Measurements from ENCODE around the gene TBL1XR1. TPM values are rescaled to one million over a fixed set of nuclear protein-coding genes. Genes with fewer than 3 reads are reported as not detected.
"Not testable (repeated sequence)": the region's sequence is repeated elsewhere in the genome, so short reads cannot be mapped to it uniquely, and the experiment has no call there.

The TBL1XR1 gene
- total and polyA plus RNA-seq, 8 donors = 14.1 to 93.0 (median 47.2) TPM

DNA sequence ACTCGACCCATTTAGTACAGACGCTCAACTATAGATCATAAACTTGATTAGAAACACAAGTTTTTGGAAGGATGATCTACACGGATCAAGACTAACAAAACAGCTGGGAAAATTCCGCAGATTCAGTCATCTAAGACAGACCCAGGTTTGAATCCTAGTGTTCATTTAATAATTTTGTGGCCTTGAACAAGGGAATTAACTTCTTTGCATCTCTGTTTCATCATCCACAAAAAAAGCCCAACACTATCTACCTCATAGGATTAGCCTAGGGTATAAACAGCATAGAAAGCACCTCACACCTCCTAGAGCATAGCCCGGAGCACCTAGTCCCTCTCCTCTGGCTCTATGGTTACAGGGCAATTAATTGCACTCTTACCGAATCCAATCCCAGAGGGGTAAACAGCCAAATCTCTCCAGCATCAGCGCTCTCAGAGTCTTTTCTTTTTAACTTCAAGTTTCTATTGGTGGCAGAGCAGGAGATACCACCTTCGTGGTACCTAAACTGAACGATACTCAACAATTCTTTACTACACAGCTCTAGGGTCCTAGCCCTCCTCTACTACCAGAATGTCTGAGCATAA is 3.5 kb downstream of the TBL1XR1 start:
- Histone ChIP-seq H3K27ac (no peak overlapping the region), H3K27me3 (no peaks in the 10 kb centered on the region), H3K4me3 (no peak overlapping the region), H3K9me3 (no peaks in the 10 kb centered on the region), H3K36me3 (no peaks in the 10 kb centered on the region), H3K4me1 (peaks cover 0 to 17% (median 0%) of the 10 kb centered on the region in 3 donors)
- 84 to 85% methylated on average over 9 of the region's 9 CpGs for WGBS, 2 donors
- FAIRE-seq (no peak), ATAC-seq (no peak), DNase-seq (no peak)
- TF ChIP-seq CTCF (IDR thresholded peaks at IDR 0.05) = no peak
- intact Hi-C loops (cut with DNase I) = loop anchor here in 2 of 3 donors (10.0 kb wide), 2 partner anchors 129 to 139 kb away; no protein-coding TSS in a partner anchor

- DNase-seq, H3K27ac ChIP-seq, ATAC-seq, FAIRE-seq, H3K36me3 ChIP-seq, H3K4me3 ChIP-seq, H3K27me3 ChIP-seq, H3K9me3 ChIP-seq: not testable (repeated sequence)
- peaks cover 0 to 17% (median 0%) of the 10 kb centered on the region in 3 donors for H3K4me1 ChIP-seq
- intact Hi-C loops (cut with DNase I) = loop anchor here in 2 of 3 donors (10.0 kb wide), 2 partner anchors 128 to 138 kb away; no protein-coding TSS in a partner anchor
- 96 to 97% methylated on average over 12 of the region's 12 CpGs for WGBS, 2 donors
Observed at GRCh38 chr3:177193275-177193674, 4.0 kb downstream of the TBL1XR1 start.

DNA sequence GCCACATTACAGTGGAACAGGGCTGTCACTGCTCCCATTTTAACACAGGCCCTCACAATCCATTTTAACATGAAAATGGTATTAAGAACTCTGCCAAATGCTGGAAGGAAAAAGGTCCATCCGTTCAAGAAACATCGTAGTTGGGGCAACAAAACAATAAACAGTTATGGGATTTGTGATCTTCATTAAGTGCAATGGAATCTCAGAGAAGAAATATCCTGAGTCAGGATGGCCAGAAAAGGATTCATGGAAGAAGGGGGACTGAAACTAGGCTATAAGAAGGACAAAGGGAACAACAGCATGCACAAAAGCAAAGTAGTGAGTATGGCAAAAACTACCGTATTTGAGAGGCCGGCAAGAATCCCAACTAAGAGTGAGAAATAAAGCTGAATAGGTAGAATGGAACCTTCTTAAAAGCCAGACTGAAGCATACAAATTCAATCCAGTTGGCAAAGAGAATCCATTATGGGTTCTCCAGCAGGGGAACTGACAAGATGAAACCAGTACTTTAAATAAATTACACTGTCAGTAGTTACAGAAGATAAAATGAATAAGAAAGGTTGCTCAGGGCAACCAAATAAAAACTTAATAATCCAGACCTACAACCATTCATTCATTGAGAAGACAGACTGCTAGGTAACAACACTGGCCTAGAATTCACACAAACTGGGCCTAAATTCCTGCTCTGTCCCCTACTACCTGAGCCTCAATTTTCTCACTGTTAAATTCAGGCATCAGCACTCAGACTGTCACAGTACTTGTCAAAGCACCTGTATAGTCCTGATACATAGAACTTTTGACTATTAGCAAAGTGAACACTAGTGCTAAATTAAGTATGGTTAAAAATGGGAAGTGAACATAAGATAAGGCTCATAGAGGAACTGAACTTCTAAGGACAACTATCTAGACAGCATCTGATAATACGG is 6.3 kb downstream of the TBL1XR1 start:
- H3K4me1 ChIP-seq = peaks cover 0 to 22% (median 0%) of the 10 kb centered on the region in 3 donors
- 52 to 55% methylated on average over 5 of the region's 5 CpGs for WGBS, 2 donors
- H3K27ac ChIP-seq = no peak overlapping the region
- no peaks in the 10 kb centered on the region for H3K36me3 ChIP-seq
- DNase-seq = no peak
- intact Hi-C loops (cut with DNase I) = loop anchor here in 2 of 3 donors (10.0 kb wide), 2 partner anchors 126 to 136 kb away; no protein-coding TSS in a partner anchor
- TF ChIP-seq CTCF (IDR thresholded peaks at IDR 0.05) = no peak
- H3K4me3 ChIP-seq = no peak overlapping the region
- FAIRE-seq = no peak
- no peaks in the 10 kb centered on the region for H3K27me3 ChIP-seq
- no peaks in the 10 kb centered on the region for H3K9me3 ChIP-seq
- no peak for ATAC-seq

DNA sequence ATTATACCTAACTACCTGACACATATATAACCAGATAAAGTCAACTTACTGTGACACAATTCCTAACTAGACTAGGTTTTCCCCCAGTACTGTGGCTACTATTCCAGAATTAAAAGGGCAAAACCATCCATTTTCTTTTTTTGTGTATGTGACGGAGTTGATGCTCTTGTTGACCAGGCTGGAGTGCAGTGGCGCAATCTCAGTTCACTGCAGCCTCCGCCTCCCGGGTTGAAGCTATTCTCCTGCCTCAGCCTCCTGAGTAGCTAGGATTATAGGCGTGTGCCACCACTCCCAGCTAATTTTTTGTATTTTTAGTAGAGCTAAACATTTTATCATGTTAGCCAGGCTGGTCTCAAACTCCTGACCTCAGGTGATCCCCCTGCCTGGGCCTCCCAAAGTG is 7.1 kb downstream of the TBL1XR1 start:
- DNase-seq, ATAC-seq, H3K27me3 ChIP-seq, H3K36me3 ChIP-seq, H3K4me3 ChIP-seq, H3K9me3 ChIP-seq, FAIRE-seq, H3K27ac ChIP-seq: not testable (repeated sequence)
- 96 to 97% methylated on average over 5 of the region's 5 CpGs for WGBS, 2 donors
- intact Hi-C loops (cut with DNase I) = loop anchor here in 2 of 3 donors (10.0 kb wide), 2 partner anchors 125 to 135 kb away; no protein-coding TSS in a partner anchor
- peaks cover 0 to 24% (median 0%) of the 10 kb centered on the region in 3 donors for H3K4me1 ChIP-seq

DNA sequence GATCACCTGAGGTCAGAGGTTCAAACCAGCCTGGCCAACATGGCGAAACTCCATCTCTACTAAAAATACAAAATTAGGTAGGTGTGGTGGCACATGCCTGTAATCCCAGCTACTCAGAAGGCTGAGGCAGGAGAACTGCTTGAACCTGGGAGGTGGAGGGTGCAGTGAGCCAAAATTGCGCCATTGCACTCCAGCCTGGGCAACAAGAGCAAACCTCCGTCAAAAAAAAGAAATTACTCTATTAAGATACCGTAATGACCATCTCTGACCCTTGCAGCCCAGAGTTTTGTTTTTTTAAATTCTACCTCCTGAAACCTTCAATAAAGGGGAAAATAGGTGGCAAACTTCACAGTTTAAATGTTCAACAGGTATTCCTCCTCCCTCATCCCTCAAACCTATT is 9.0 kb downstream of the TBL1XR1 start:
- WGBS, 2 donors = 76 to 77% methylated on average over 4 of the region's 4 CpGs
- DNase-seq; H3K4me3 ChIP-seq; H3K9me3 ChIP-seq; H3K27ac ChIP-seq; ATAC-seq; H3K27me3 ChIP-seq; H3K36me3 ChIP-seq; intact Hi-C loops (cut with DNase I); FAIRE-seq: not testable (repeated sequence)
- peaks cover 0 to 14% (median 0%) of the 10 kb centered on the region in 3 donors for H3K4me1 ChIP-seq

DNA sequence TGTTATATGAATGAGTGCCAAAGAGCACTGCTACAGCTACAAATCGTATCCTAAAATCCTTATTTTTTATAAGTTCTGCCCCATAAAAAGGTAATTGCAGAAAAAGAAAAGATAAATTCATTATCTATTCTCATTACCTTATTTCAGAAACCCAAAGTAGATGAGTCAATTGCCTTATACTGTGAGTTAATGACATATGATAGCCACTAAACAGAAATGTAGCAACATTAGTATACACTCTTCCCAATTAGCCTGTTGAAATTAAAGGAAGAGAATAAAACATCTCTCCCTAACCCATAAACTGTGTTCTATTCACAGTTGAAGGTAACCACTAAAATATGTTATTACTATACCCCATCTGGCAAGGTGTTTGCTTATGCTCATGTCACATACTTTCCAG is 11.0 kb downstream of the TBL1XR1 start:
- Histone ChIP-seq H3K27ac (no peak overlapping the region), H3K36me3 (no peaks in the 10 kb centered on the region), H3K27me3 (no peaks in the 10 kb centered on the region), H3K9me3 (no peaks in the 10 kb centered on the region), H3K4me3 (no peak overlapping the region), H3K4me1 (peaks cover 0 to 9% (median 0%) of the 10 kb centered on the region in 3 donors)
- WGBS, 2 donors = 75 to 80% methylated on average over 1 of the region's 1 CpG
- ATAC-seq = no peak
- TF ChIP-seq CTCF (IDR thresholded peaks at IDR 0.05) = no peak
- FAIRE-seq = no peak
- intact Hi-C loops (cut with DNase I) = no loop called here
- no peak for DNase-seq

Measured in pancreas (tissue), 10 donors.